Hematopoietic multipotent progenitor cell treated with erythropoietin and hydrocortisone succinate and interleukin-3 and kit ligand, for 17 days (in vitro differentiated cells): ENCODE results near the gene PARP4.
"Not testable (repeated sequence)": the region's sequence is repeated elsewhere in the genome, so short reads cannot be mapped to it uniquely, and the experiment has no call there.

Experiments used
- DNase-seq: peaks from one replicate; pipeline ENCODE4 v3.0.0-alpha.2; 2015; ENCODE audit warnings: low spot score

PARP4 gene

DNA sequence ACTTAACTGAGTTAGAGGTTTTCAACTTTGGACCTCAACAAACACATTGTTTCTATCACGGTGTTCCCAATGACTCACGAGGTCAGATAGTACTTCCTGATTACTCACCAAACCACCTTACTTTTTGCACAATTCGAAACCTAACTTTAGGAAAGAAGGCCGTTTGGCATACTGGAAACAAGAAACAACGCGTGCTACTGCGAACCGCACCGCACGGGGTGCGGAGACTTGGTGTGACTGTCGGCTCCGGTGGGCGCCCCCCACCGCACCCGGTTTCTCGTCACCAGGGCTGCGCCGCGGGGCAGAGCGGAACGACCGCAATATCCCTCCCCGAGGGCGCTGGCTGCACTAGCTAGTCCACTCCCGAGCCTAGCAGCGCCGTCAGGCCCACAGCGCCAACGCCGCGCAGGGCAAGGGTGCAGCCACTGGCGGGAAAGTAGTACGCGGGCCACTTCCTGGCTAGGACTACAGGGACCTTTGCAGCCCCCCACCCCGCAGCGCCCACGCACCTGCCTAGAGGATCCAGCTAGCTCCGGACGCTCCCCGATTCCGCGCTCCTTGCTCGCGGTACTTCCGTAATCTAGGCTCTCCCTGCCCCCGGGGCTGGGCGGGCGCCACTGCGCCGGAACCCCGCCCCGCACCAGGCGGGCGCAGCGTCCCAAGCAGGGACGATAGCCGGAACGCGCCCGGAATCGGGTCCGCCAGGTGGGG, at the start of gene PARP4:
Gene PARP4, minus strand, starts transcription at position 582 of the 711 bp plus-strand sequence. CDS start 9,002 bp downstream, outside the sequence.
- DNase-seq = peak; percentile 53

GRCh38 chr13:24560579-24561187, 48.1 kb upstream of the PARP4 start:
- not testable (repeated sequence) for DNase-seq

DNA sequence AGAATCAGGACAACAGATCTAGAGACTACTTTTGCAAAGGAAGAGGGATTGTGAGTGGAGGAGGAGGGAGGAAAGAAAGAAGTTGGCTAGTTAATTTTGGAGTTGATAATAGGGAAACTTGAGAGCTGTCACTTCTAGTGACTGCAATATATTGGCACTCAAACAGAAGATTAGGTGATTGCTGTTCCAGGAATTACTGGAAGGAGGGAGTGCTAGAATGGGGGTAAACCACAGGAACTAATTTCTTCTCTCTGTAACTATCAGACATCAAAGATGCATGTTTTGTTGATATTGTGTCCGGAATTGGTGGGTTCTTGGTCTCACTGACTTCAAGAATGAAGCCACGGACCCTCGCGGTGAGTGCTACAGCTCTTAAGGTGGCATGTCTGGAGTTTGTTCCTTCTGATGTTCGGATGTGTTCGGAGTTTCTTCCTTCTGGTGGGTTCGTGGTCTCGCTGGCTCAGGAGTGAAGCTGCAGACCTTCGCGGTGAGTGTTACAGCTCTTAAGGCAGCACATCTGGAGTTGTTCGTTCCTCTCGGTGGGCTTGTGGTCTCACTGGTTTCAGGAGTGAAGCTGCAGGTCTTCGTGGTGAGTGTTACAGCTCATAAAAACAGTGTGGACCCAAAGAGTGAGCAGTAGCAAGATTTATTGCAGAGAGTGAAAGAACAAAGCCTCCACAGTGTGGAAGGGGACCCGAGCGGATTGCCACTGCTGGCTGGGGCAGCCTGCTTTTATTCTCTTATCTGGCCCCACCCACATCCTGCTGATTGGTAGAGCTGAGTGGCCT, 47.0 kb upstream of the PARP4 start:
- DNase-seq = not testable (repeated sequence)

- DNase-seq = no peak
Measured at GRCh38 chr13:24557081-24557480, 44.5 kb upstream of the PARP4 start.

DNA sequence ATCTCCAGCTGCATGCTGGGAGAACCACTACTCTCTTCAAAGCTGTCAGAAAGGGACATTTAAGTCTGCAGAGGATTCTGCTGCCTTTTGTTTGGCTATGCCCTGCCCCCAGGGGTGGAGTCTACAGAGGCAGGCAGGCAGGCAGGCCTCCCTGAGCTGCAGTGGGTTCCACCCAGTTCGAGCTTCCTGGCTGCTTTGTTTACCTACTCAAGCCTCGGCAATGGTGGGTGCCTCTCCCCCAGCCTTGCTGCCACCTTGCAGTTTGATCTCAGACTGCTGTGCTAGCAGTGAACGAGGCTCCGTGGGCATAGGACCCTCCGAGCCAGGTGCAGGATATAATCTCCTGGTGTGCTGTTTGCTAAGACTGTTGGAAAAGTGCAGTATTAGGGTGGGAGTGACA, 41.3 kb upstream of the PARP4 start:
- DNase-seq = not testable (repeated sequence)

DNA sequence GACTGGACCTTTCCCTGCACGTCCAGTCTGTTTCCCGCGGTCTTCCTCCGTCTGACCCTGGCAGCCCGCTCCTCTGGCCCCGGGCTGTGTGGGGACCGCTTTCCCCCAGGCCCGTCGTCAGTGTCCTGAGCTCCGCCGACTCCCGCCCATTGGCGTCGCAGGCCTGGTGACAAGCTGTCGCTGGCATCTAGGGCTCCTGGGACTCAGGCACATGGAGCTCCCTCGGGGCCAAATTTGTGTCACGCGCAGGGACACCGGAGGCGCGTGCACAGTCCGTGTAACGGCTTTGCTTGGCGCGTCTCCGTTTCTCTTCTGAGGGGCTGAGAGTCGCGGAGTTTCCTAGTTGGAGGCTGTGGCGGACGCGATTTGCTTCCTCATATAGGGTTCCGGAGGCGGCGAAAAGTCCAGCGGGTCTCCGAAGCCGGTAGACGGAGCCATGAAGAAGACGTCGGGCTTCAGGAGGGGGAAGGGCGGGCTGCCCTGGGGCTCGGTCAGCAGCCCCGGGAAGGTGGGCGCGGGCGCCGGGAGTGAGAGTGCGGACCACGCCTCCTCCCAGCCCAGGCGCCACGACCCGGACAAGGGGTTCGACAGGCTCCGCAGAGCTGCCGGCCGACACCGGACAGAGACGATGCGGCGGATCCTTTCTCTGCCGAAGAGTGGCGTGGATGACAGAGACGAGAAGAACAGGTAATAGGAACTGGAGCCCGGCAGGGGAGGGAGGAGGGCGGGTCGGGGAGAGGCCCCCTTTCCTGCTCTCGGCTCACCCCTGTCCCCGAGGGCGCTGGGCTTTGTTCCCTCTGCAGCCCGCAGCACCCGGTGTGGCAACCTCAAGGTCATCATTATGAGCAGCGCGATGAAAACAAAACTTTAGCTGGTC, 29.1 kb upstream of the PARP4 start:
- DNase-seq = not testable (repeated sequence)

DNA sequence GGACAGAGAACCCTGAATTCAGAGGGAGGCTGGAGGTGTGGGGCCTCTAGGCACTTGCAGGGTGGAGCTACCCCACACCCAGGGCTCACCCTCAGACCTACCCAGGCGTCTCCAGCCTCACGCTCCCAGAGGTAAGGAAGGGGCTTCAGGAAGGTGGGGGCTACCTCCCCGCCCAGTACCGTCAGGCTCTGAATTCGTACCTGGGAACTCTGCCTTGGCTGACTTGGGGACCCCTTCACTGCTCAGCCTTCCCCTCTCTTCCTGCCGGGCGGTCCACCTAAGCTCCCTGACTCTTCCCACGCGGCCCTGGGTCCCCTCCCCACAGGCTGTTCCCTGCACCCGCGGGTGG, 28.5 kb upstream of the PARP4 start:
- no peak for DNase-seq

DNA sequence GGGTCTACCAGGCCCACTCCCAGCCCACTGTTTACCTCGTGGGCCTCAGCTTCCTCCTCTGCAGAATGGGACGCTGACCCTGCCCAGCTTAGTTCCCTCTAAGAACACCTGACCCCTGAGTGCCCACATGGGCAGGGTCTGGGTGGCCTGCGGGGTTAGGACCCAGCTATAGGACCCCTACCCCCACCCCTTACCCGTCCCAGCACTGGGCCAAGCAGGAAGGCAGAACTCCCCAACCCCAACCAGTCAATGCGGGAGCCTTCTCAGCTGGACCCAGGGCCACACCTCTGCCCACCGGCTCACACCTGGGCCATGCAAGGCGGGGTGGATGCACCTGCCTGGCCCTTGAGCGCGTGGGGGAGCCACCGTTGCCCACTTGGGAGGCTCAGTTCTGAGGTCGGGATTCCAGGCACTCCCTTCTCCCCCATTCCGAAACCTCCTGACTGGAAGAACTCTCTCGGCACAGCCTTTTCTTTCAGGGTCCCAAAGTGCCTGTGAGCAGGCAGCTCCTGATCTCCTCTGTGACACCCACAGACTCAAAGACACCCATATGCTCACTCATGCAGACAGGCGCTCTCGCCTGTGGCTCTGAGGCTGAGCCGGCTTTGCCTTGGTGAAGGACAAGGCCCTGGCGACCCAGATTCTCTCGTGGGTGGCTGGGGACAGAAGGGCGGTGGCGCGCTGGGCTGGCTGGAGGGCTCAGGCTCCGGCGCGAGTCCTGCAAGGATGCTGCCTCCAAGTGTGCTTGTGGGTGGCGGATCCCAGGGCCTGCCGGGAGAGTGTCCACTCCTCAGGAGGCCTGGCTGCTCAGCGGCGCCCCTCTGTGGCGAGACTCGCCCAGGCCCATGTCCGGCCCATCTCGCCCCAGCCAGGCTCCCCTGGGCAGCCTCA, 27.9 kb upstream of the PARP4 start:
- DNase-seq = no peak

GRCh38 chr13:24539500-24540165, 27.1 kb upstream of the PARP4 start:
- no peak for DNase-seq

- DNase-seq = no peak
Measured at GRCh38 chr13:24529478-24529877, 16.9 kb upstream of the PARP4 start.

GRCh38 chr13:24528816-24529398, 16.3 kb upstream of the PARP4 start:
- no peak for DNase-seq

GRCh38 chr13:24527266-24527775, 14.7 kb upstream of the PARP4 start:
- no peak for DNase-seq

DNA sequence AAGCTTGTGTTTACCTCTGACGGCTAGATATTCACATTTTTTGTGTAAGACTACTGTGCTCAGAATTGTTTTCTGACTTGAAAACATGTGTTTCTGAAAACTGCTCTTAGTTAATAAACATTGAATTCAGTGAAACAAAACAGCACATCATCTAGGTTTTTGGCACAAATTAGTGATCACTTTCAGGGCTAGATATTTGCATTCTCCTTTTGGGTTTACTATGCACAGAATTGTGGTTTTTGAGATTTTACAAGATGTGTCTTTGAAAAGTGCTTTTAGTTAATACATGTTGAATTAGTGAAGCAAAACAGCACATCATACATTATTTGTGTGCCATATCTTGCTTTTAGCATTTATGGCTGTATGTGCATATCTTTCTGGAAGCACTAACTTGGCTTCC, 8.2 kb upstream of the PARP4 start:
- DNase-seq = no peak

DNA sequence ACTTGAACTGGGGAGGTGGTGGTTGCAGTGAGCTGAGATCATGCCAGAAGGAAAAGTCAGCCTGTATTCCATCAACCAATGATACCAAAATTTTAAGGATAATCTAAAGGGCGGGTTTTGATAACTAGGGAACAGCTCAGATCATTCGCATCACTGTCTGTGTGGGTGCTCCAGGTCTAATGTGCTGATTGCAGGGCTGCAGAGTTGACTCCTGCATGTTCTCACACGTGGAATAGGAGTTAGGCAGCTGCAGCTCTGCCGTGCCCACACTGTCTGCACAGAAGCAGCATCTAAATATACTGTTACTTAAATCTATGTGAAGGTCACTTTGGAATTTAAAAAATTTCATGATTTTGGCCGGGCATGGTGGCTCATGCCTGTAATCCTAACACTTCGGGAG, 4.3 kb upstream of the PARP4 start:
- no peak for DNase-seq

GRCh38 chr13:24512908-24513213, 283 bp upstream of the PARP4 start:
- no peak for DNase-seq

DNA sequence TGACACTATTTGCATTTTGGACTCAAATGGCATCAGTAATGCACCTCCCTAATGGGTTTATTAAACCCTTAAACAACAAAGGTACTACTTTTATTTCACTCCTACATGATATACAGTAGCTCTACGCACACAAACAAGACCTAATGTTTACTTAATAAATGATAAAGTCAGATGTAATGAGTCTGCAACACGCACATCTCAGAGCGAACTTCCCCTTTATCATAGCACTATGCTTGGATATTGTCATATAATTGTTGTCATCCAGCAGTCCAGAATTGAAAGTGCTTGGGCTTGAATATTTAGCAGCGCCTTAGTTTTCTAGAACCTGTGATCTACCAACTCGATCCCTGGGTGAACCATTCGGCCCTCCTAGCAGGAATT, 772 bp downstream of the PARP4 start:
- DNase-seq = no peak

DNA sequence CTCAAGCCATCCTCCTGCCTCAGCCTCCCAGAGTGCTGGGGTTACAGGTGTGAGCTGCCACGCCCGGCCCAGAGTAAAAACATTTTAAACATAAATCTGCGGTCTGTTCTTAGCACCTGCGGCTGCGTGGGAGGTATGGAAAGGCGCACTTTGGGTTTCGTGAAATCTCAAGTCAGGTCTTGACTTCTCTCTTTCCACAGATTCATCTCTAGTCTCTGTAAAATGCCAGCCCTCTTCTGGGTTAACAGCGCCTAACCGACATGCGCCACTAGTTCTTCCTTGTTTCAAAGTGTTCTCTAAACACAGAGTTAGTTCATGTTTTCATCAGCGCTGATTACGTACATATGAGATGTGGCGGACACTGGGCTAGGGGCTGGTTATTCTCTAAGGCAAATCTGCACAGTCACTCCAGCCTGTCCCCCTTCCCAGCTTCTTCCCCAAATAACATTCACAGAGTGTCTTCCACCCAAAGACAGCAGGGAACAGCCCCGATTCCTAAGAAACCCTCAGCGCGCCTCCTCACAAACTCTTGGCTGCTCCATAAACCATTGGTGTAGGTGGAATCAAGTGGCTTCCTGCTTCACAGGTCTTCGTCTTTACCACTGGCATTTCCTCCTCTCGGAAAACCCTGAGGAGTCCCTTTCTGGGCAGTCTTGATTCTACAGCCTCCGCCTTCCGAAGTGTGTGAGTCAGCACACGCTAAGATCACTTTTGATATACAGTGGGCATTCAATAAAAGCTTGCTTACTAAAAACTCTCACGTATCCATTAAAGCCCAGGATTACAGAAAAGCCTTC, 1.4 kb downstream of the PARP4 start:
- peak; percentile 68 for DNase-seq

- DNase-seq = no peak
Measured at GRCh38 chr13:24506698-24507335, 5.8 kb downstream of the PARP4 start.

DNA sequence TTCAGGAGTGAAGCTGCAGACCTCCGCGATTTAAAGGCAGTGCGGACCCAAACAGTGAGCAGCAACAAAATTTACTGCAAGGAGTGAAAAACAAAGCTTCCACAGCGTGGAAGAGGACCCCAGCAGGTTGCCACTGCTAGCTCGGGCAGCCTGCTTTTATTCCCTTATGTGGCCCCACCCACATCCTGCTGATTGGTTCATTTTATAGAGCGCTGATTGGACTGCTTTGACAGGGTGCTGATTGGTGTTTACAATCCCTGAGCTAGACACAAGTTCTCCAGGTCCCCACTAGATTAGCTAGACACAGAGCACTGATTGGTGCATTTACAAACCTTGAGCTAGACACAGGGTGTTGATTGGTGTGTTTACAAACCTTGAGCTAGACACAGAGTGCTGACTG, 6.3 kb downstream of the PARP4 start:
- not testable (repeated sequence) for DNase-seq
